ENCODE results near the gene PPP1R12B.
A peak's percentile ranks its signal among the peaks of the same experiment; 100 is the strongest.
"Not testable (repeated sequence)": the region's sequence is repeated elsewhere in the genome, so short reads cannot be mapped to it uniquely, and the experiment has no call there.

Gene PPP1R12B

DNA sequence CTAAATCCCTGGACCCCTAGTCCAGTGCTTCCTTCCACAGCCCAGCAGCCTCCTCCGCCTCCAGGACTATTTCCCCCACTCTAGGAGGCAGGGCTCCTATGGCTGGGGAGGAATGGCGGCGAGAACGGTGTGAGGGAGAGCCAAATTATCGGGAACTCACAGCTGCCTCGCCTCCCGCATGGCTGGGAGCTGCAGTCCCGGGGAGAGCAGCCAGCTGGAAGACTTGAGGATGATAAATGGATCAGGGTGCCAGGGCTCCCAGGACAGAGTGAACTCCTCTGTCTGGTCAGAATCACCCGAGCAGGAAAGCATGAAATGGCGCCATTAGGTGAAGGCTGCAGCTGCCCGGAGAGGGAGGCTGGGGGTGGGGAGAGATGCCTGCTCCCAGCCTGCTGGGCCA is 270.5 kb downstream of the PPP1R12B start:
- not testable (repeated sequence) for DNase-seq

DNA sequence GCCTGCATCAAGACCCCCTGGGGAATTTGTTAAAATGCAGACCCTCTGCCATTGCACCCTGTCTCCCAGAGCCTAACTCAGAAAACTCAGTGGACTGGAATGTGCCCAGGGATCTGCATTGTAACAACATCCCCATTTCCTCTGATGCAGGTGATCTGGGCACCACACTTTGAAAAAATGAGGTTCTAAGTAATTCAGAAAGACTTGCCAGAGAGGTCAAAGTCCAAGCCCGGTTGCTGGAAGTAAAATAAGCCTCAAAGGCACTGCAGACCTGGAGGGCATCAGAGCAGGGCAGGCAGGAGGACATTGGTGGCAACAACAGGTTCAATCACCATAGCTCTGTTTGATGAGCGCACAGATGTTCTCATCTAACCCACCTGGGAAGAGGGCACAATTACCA is 271.0 kb downstream of the PPP1R12B start:
- DNase-seq = no peak

DNA sequence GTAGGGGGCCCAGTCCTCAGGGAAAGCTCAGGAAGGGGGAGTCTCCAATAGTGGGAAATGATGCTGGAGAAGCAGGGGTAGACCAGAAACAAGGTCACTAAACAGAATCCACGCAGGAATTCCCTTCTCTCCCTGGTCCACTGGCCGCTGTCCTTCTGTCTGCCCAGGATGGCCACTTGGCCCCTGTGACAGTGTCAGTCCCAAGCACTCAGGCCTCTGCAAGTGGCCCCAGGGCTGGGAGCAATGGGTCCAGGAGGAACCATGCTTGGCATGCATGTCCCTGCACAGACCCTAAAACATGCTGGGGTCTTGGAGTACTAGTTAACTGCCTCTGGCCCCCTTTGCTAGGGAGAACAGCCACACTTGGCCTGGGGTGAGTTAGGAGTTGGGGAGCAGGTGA is 271.5 kb downstream of the PPP1R12B start:
- DNase-seq = not testable (repeated sequence)

DNA sequence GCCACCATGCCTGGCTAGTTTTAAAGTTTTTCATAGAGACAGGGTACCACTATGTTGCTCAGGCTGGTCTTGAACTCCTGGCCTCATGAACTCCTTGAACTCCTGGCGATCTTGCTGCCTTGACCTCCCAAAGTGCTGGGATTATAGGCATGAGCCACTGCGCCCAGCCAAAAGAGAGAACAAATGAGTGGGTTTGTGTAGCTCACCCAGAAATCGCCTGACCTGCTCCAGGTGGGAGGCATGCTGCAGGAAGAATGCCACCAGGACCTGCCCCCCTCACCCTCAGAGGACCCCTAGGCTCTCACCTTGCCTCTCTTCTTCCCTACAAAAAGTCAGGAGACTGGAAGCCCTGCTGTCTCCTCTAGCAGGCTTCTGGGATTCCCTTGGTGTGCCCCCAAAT is 272.9 kb downstream of the PPP1R12B start:
- no peak for DNase-seq

DNA sequence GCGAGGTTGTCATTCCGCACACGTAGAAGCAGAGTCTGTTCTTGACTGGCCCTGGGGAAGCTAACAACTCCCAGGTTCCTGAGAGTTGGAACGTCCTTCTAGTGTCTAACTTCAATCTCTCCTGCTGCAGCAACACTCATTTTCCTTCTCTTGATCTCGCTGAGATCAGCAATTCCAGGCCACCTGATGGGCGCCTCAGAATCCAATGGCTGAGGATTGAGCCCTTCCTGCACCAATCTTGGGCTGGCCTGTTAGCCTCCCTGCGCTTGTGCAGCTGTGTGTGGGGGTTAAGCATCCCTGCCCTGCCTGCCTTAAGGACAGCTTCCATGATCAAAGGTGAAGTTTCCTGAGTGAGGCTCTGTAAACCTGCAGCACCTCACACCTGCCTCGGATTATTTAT is 273.9 kb downstream of the PPP1R12B start:
- DNase-seq = no peak

DNA sequence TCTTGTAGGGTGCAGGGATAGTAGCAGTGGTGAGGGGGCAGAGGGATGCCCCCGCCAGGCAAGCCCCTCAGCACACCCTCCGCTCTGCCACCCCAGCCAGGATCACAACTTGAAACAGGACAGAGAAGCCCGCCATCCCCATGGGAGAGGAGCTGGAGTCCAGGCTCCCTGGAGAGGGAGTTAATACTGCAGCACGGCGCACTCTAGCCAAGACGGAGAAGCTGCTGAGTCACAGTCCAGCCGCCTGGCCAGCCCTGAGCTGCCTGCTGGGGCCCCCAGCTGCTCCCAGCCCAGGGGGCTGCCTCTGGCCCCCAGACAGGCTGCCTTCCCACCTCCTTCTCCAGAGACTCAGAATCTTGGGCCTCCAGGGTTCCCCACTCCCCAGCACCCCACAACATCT is 274.6 kb downstream of the PPP1R12B start:
- DNase-seq = no peak

DNA sequence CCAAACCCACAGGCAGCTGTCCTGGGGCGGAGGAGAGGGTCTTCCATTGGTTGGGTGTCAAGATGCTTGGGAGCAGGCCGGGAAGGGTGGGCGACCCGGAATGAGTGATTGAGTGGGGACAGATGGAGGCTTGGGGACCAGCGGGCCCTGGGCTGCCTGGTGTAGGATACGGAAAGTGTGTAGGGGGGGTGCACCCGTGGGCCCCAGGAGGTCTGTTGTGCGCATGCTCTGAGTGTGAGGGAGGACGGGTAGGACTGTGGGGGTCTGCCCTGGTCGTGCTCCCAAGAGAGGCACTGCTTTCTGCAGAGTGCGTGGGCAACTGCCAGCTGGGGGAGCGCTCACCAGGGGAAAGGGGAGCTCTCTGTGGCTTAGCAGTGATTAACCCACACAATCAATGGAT is 275.0 kb downstream of the PPP1R12B start:
- DNase-seq = not testable (repeated sequence)

DNA sequence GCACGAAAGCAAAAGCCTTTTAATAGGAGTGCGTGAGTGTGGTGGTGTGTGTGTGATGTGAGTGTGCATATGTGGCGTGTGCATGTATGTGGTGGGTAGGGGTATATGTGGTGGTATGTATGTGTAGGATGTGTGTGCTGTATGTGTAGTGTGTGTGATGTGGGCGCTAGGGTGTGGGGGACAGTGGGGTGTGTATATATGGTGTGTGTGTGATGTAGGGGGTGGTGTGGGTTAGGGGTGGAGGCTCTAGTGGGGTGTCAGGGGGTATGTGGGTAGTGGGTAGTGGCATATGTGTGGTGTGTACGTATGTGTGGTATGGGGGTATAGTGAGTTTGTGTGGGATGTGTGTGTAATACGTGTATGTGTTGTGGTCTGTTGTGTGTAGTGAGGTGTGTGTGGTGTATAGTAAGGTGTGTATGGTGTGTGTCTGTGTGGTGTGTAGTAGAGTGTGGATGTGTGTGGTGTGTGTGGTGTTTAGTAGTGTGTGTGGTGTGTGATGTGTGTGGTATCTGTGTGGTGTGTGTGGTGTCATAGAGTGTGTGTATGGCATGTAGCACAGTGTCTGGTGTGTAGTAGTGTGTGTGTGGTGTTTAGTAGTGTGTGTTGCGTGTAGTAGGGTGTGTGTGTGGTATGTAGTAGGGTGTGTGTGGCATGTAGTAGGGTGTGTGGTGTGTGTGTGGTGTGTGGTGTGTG is 275.7 kb downstream of the PPP1R12B start:
- no peak for DNase-seq

DNA sequence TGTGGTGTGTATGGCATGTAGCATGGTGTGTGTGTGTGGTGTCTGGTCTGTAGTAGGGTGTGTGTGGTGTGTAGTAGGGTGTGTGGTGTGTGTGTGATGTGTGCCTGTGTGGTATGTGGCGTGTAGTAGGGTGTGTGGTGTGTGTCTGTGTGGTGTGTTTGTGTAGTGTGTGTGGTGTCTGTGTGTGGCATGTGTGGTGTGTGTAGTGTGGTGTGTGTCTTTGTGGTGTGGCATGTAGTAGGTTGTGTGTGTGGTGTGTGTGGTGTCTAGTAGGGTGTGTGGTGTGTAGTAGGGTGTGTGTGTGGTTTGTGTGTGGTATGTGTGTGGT is 276.2 kb downstream of the PPP1R12B start:
- no peak for DNase-seq

DNA sequence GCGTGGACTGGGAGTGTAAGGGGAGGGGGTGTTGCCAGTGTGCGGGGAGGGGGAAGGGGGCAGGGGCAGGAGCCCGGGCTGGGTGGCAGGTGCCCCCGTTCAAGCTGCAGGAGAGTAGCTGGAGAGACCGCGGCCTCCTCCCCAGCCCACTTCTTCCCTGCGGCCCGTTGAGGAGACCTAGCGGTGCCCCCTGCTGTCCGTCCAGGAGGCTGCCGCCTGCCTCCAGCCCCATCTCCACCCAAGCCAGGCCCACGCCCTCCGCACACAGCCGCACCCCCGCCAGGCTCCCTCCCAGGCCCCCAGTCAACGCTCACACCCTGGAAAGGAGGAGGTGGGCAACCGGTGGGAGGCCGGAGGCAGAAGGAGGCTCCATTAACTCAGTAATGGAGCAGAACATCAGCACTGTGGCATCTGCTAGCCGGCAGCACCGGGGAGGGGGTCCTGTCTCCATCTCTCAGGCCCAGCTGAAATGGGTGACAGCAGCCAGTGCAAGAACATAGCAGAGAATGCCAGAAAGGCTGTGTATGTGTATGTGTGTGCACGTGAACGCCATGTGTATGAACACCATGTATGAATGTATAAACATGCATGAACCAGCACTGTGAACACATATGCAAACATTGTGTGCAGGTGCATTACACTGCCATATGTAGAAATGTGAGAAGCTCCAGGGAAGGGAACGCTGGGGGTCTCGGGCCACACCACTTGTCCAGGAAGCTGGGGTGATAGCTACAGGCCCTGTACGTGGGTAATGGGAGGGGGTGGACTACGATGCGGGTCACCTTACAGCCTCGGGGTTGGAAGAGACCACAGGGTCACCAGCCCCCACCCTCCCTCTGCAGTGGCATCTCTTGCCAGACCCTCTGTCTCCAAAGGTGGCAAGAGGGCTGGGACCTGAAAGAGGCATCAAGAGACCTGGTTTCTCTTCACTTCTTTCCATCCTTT is 277.2 kb downstream of the PPP1R12B start:
- DNase-seq = peak; percentile 44

DNA sequence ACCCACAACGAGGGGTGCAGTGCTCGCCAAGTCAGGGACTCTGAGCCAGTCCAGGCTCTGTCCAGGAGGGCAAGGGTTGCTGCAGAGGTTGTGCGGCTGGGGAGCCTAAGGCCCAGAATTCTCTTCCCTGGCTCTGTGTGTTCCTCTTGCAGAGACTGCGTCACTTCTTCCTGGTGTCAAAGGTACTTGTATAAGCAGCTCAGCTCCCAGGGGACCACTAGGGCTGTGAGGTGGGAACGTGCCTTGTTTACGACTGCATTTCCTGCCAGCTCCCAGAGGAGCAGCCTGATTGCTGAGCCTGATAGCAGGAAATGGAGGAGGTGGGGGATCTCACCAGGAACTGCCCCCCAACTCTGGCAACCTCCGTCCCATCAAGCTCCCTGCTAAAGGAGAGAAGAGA is 278.5 kb downstream of the PPP1R12B start:
- not testable (repeated sequence) for DNase-seq

DNA sequence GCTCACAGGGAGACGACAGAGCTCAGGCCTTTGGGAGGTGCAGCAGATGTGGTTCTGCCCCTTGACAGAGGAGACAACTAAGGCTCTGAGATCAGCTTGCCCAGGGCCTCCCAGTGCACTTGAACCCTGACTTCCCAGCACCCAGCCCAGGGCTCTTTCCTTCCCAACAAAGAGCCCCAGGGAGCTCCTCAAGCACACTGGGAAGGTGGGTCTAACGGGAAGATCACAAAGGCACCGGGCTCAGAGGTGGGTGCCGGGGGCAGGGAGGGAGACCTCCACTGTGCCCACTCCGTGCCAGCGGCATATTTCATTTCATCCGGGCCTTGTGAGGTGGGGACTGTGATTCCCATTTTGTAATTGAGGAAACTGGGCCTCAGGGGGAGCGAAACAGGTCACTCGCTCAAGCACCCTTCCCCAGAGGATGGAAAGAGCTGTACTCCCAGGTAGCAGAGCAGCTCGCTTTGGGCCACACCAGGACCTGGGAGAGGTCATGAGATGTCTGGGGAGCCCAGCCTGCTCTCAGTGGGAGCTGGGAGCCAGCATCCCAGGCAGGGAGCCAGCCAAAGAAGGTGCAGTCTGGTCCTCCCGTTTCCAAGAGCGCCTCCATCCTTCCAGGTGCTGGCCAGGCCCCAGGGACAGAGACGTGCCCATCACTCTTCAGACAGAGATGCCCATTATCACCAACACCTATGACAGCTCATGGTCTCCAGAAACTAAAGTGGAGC is 279.5 kb downstream of the PPP1R12B start:
- no peak for DNase-seq

DNA sequence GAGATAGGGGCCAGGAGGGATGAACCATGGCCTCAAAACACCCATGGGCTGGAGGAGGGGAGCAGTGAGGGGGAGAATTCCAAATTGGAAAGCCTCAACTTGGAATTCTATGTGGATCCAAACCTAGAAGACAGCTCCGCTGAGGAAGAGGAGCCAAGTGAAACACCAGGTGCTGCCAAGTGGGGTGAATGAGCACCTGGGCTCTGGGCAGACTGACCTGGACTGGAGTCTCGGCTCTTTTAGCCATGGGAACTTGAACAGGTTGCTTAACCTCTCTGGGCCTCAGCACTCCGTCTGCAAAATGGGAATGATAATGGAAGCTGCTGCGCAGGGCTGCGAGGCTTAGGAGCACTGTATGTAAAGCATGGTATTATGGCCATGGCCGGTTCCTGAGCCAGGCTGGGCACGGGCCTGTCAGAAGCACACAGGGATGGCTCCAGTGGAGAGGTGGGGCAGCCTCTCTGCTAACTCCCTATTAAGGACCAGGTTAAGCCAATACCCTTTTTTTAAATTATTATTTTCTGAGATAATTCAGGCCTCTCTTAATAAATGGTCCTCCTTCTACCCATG is 280.2 kb downstream of the PPP1R12B start:
- DNase-seq = no peak

DNA sequence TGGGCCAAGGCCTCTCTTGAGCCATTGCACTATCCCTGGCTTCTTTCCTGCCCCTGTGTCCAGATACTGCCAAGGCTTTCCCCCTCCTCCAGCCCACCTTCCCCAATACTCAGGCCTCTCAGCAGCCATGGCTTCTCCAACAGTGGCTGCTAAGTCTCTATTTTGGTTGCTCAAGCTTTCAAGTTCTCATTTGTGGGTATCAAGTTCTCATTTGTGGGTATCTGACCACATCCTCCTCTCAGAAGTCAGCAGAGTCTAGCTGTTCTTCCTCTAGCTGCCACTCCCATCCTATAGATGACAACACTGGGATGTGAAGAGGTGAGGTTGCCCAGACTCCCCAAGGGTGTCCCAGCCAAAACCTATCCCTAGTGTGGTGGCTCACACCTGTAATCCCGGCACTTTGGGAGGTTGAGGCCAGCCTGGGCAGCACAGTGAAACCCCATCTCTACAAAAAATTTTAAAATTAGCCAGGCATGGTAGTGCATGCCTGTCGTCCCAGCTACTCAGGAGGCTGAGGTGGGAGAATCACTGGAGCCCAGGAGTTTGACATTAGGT is 280.8 kb downstream of the PPP1R12B start:
- DNase-seq = not testable (repeated sequence)

DNA sequence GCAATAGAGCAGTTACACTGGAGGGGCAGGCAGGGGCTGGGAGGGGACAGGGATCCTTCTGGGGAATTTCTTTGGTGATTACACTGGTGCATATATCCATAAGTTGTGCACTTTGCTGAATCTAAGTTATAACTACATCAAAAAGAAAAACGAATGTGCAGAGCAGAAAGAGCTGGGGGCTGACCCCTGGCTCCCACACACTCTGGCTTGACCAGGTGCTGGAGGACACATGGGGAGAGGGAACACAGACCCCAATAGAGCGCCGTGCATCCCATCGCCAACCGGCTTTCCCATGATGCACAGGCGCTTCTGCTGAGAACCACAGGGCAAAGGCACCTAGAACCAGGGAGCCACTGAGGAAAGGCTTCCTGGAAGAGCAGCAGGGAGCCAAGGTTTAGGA is 281.6 kb downstream of the PPP1R12B start:
- DNase-seq = not testable (repeated sequence)

DNA sequence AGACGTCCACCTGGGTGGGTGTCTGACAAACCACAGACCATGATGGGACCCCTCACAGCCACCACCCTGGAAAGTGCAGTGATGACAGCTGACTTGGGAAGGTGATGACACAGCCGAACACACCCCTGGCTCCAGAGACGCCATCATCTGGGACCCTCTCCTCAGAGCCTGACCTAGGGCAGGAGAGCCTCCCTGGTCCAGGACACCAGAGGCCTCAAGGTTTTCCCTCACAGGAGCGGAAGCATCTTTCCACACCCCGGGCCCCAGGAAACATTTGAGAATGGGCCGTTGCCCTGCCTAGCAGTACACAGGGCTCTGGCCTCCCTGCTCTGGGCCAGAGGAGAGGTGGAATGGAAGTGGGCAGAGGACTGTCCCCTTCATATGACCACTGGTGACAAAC is 282.0 kb downstream of the PPP1R12B start:
- DNase-seq = no peak

DNA sequence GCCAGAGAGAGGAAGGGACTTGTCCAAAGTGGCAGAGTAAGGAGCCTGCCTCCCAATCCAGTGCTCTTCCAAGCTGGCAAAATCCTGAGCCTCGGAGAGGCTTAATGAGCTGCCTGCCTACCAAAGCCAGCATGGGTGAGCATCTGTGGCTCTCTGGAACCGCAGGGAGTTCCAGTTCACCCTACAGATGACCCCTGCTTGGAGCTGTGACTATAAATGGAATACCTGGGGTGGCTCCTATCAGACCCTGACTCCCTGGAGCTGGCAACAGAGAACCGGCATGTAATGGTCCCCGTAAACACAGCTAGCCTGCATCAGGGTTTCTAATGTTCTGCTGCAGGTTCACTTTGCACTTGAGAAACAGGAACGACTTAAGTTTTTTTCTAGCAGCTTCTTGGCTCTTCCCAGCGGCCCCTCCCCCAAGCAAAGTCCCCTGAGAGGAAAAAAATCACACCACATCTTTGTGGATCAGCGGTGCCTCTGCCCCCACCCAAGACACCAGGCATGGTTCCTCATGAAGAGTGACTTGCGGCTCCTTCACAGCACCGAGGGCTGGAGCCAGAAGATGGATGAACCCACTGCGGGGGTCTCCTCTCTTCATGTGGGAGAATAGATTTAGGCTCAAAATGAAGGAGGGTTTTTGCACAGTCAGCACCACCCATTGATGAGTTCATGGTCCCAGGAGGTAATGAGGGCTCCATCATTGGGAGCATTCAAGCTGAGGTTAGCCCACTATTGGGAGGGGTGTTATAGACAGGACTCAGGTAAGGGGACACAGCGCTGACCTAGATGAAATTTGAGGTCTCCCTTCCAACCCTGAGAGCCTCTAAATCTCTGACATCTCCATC is 282.8 kb downstream of the PPP1R12B start:
- no peak for DNase-seq

DNA sequence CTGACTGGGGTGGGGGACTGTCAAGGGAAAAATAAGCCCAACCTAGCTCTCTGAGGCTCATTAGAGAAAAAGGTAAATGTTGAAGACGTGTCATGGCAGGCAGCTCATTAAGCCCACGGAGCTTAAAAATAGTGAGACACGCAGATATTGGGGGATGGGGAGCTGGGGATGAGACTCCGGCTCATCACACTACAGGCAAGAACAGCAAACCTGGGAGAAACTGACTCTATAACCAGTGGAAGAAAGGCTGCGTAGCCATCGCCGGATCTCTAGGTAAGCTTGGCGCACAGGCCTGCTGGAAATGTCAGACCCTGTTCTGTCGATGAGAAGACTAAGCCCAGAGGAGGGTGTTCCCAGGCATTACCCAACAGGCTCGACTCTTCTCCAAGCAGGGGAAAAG is 283.7 kb downstream of the PPP1R12B start:
- DNase-seq = no peak

DNA sequence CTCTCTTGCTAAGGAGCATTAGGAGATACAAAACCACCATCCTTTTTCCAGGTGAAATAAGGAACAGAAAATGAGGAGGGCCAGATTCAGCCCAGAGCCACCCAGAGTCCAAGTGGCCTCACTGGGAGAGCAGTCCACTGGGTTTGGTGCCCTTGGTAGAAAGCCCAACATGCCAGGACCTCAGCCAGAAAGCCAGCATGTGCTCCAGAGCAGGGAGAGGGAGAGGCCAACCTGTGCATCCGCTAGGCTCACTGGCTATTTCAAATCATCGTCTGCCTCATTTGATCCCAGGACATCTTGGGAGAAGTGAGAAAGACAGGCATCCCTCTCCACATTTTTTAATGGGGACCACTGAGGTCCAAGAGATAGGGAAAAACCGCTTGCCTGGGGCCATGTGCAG is 287.7 kb downstream of the PPP1R12B start:
- DNase-seq = not testable (repeated sequence)

DNA sequence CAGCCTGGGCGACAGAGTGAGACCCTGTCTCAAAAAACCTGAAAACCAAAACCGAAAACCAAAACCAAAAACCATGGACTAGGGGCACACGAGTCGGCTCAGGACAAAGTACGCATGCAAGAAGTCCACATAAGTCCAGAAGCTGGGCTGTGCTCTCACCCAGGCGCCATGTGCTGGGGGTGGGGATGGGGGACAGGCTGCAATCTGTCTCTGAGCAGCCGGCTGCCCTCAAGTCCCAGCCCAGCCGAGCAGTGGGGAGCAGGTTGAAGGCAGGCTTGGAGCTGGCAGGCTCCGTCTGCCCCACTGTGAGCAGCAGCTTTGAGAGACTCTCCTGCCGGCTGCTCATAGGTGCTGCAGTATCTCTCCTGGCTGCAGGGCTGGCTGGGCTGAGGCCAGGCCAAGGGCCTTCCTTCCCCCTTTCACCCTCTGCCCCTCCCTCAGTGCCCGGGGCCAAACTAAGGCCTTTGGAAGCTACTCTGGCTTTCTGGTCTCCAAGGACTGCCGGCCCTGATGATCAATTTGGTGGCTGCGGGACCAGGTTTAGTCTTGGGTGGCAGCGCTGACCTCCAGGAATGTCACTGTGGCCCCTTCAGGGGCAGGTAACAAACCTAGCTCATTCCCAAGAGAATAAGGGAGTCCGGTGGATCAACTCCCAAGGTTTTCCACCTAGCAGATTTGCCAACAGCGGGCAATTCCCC is 289.0 kb downstream of the PPP1R12B start:
- not testable (repeated sequence) for DNase-seq

DNA sequence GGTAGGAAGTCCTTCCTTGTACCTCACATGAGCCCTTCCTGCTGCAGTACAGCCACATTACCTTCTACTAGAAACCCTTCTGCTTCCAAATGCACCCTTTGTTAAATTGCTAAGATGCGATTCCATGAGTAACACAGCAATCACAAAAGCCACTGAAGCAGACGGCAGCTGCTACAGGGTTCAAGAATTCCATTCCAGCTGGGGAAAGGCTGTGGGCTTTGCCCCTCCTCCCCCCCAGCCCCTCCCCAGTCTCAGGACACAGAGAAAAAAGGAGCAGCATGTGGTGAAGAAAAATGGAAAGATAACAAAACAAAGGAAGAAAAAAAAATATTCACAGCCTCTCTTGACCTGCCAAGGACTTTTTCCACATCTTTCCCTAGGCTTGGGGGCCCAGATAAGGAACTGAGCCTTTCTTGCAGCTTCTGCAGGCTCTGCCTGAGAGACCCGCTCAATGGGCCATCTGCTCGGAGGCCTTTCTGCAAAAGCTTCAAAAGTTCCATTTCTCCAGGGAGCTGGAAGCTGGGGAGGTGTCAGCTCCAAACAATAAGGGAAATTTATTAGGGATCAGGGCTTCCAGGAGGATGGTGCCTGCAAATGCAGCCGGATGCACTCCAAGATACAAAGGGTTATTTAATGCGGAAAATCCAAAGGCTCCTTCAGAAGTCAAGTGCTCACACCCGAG is 289.7 kb downstream of the PPP1R12B start:
- no peak for DNase-seq

All from T-helper 9 cell (primary cell).